ENCODE results near the gene CLTCL1. TPM values are rescaled to one million over a fixed set of nuclear protein-coding genes. Genes with fewer than 3 reads are reported as not detected.
A peak's percentile ranks its signal among the peaks of the same experiment; 100 is the strongest.
"Not testable (repeated sequence)": the region's sequence is repeated elsewhere in the genome, so short reads cannot be mapped to it uniquely, and the experiment has no call there.

CLTCL1 gene
- total RNA-seq, 2 donors from 2014 or later: 0.50 to 1.5 TPM

GRCh38 chr22:19173047-19174035, 118.2 kb downstream of the CLTCL1 start:
- H3K27ac Mint-ChIP-seq: peak overlapping the region in 1 of 2 donors; percentile 85

DNA sequence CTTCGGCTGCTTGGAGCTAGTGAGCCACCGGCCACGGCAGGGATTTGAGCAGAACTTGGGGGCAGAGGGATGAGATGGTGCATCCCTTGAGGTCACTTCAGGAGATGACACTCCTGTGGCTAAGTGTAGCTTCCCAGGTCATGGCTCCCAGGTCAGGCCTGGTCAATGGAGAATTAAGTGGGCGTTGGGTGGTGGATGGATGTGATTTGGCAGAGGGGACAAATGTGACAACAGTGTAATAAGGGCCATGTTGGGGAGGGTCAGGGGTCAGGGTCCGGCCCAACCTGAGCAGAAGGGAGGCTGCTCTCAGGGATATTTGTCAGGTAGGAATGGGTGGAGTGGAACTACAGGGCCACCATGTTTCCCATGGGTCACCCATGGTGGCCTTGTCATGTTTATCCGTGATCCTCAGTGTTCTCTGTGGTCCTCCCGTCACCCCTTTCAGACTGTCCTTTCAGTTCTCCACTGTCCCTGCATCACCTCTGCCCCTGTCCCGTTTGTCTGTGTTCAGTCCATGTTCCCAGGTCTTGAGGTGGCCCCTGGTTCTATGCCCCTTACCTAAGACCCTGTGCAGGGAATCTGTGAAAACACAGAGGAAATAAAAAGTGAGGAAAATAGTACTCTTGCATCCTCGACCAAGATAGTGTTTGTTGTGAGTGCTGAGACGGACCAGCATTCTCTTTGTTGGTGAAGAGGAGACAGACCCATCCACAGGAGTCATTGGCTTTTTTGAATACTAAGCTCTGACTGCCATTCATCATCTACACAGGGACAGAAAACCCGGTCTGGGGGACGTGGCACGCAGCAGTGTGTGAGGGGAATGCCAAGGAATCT, 119.1 kb downstream of the CLTCL1 start:
- Mint-ChIP-seq H3K9me3 (no peaks in the 10 kb centered on the region), H3K27me3 (peaks cover 18 to 27% of the 10 kb centered on the region in 2 donors), H3K36me3 (no peaks in the 10 kb centered on the region), H3K27ac (peak overlapping the region; percentile 85 to 91), H3K4me3 (peak overlapping the region; percentile 99), H3K4me1 (ENCODE audit: low read depth in 2 of 2) (peaks cover 19 to 30% of the 10 kb centered on the region in 2 donors)
- ATAC-seq (no peak), DNase-seq (ENCODE audit: low spot score) (no peak)

More at GRCh38 chr22:19173047-19174035, 118.2 kb downstream of the CLTCL1 start:
- peak overlapping the region; percentile 99 for H3K4me3 Mint-ChIP-seq
- peaks cover 14 to 21% of the 10 kb centered on the region in 2 donors for H3K27me3 Mint-ChIP-seq
- DNase-seq (ENCODE audit: low spot score): no peak
- H3K9me3 Mint-ChIP-seq: no peaks in the 10 kb centered on the region
- ATAC-seq: no peak
- H3K36me3 Mint-ChIP-seq: no peaks in the 10 kb centered on the region
- H3K4me1 Mint-ChIP-seq (ENCODE audit: low read depth in 2 of 2): peaks cover 19 to 30% of the 10 kb centered on the region in 2 donors

GRCh38 chr22:19169947-19170318, 121.6 kb downstream of the CLTCL1 start:
- Mint-ChIP-seq H3K27me3 (peaks cover 26 to 36% of the 10 kb centered on the region in 2 donors), H3K4me1 (ENCODE audit: low read depth in 2 of 2) (peaks cover 19 to 27% of the 10 kb centered on the region in 2 donors), H3K4me3 (peak overlapping the region; percentile 99), H3K9me3 (no peaks in the 10 kb centered on the region), H3K27ac (no peak overlapping the region), H3K36me3 (no peaks in the 10 kb centered on the region)
- DNase-seq (ENCODE audit: low spot score) (no peak), ATAC-seq (no peak)

- H3K36me3 Mint-ChIP-seq: no peaks in the 10 kb centered on the region
- DNase-seq (ENCODE audit: low spot score) (no peak), ATAC-seq (no peak)
- H3K9me3 Mint-ChIP-seq: no peaks in the 10 kb centered on the region
- peak overlapping the region in 1 of 2 donors; percentile 51 for H3K27ac Mint-ChIP-seq
- H3K4me1 Mint-ChIP-seq (ENCODE audit: low read depth in 2 of 2): peaks cover 19 to 27% of the 10 kb centered on the region in 2 donors
- H3K27me3 Mint-ChIP-seq: peaks cover 26 to 36% of the 10 kb centered on the region in 2 donors
- peak overlapping the region; percentile 32 for H3K4me3 Mint-ChIP-seq
These were observed 122.2 kb downstream of the CLTCL1 start for GRCh38 chr22:19169002-19169946.

DNA sequence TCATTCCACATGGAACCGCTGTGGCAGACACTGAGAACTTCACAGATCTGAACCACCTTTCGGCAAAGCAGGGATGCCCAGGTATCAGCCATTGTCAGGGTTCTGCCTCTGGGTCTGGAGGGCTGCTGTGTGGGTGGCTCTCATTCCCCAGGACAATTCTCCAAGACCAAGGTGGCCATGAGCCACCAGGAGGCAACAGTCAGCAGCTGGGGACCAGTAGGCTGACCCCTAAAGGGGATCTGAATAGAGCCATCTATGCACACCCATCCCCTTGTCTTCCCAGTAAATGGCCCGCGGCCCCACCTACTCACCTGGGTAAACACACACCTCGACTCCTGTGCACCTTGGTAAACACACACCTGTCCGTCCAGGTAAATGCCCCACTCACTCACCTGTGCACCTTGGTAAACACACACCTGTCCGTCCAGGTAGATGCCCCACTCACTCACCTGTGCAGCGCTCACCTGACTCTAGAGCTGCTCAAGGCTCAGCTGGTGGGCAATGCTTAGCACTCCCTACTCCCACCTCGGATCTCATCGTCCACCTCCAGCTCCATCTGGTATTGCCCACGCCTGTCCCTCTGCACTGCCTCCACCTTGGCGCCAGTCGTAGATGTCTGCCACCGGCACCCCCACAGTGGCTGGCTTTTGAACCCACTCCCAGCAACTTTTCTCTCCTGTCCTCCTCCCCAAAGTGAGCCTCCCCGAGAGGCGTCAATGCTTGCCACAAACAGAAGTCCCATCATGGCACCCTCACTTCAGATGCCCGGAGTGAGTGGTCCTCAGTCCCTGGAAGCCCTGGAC, 123.2 kb downstream of the CLTCL1 start:
- Mint-ChIP-seq H3K4me1 (ENCODE audit: low read depth in 2 of 2) (peaks cover 19 to 24% of the 10 kb centered on the region in 2 donors), H3K9me3 (no peaks in the 10 kb centered on the region), H3K36me3 (no peaks in the 10 kb centered on the region), H3K4me3 (peak overlapping the region; percentile 30), H3K27me3 (peaks cover 28 to 36% of the 10 kb centered on the region in 2 donors), H3K27ac (peak overlapping the region in 1 of 2 donors; percentile 51)
- DNase-seq (ENCODE audit: low spot score): no peak
- ATAC-seq: no peak

- Mint-ChIP-seq H3K36me3 (no peaks in the 10 kb centered on the region), H3K27ac (no peak overlapping the region), H3K4me3 (no peak overlapping the region), H3K4me1 (ENCODE audit: low read depth in 2 of 2) (peaks cover 12 to 18% of the 10 kb centered on the region in 2 donors), H3K9me3 (no peaks in the 10 kb centered on the region), H3K27me3 (peaks cover 28 to 36% of the 10 kb centered on the region in 2 donors)
- DNase-seq (ENCODE audit: low spot score) (no peak), ATAC-seq (no peak)
These were observed 124.2 kb downstream of the CLTCL1 start for GRCh38 chr22:19167106-19167869.

- Mint-ChIP-seq H3K4me3 (no peak overlapping the region), H3K9me3 (no peaks in the 10 kb centered on the region), H3K27me3 (peaks cover 28 to 36% of the 10 kb centered on the region in 2 donors), H3K27ac (no peak overlapping the region), H3K4me1 (ENCODE audit: low read depth in 2 of 2) (peaks cover 8 to 15% of the 10 kb centered on the region in 2 donors), H3K36me3 (no peaks in the 10 kb centered on the region)
- no peak for ATAC-seq
- no peak for DNase-seq (ENCODE audit: low spot score)
These were observed 125.1 kb downstream of the CLTCL1 start for GRCh38 chr22:19166421-19166820.

DNA sequence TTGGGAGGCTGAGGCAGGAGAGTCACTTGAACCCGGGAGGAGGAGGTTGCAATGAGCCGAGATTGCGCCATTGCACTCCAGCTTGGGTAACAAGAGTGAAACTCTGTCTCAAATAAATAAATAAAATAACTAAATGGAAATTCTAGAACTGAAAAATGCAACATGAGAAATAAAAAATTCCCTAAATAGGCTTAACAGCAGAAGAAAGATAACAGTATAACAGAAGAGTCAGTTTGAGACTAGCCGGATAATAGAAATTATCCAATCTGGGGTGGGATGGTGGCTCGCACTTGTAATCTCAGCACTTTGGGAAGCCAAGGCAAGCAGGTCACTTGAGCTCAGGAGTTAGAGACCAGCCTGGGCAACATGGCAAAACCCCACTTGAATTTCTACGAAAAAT, 127.1 kb downstream of the CLTCL1 start:
- Mint-ChIP-seq H3K4me3 (no peak overlapping the region), H3K4me1 (ENCODE audit: low read depth in 2 of 2) (peaks cover 0 to 6% of the 10 kb centered on the region in 2 donors), H3K36me3 (no peaks in the 10 kb centered on the region), H3K27me3 (peaks cover 23 to 25% of the 10 kb centered on the region in 2 donors), H3K9me3 (no peaks in the 10 kb centered on the region), H3K27ac (no peak overlapping the region)
- ATAC-seq (no peak), DNase-seq (ENCODE audit: low spot score) (no peak)

GRCh38 chr22:19158649-19159048, 132.9 kb downstream of the CLTCL1 start:
- peaks cover 7 to 11% of the 10 kb centered on the region in 2 donors for H3K27me3 Mint-ChIP-seq
- ATAC-seq; H3K4me3 Mint-ChIP-seq; H3K27ac Mint-ChIP-seq; H3K36me3 Mint-ChIP-seq; DNase-seq (ENCODE audit: low spot score); H3K4me1 Mint-ChIP-seq (ENCODE audit: low read depth in 2 of 2); H3K9me3 Mint-ChIP-seq: not testable (repeated sequence)

DNA sequence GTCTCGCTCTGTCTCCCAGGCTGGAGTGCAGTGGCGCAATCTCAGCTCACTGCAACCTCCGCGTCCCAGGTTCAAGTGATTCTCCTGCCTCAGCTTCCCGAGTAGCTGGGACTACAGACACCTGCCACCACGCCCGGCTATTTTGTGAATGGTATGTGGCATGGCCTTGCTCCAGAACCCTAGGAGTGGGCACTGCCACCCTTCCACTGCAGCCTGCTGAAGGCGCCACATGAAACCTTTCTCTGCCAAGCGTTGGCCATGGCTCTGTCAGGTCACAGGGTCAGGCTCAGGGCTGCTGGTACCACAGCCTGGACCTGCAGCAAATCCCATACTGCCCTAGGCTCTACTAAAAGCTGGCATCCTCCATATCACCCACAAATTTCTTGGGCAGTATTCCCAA, 135.4 kb downstream of the CLTCL1 start:
- not testable (repeated sequence) for ATAC-seq
- peaks cover 19 to 32% of the 10 kb centered on the region in 2 donors for H3K27me3 Mint-ChIP-seq

GRCh38 chr22:19152942-19153883, 138.3 kb downstream of the CLTCL1 start:
- H3K27ac Mint-ChIP-seq: no peak overlapping the region
- no peak overlapping the region for H3K4me3 Mint-ChIP-seq

More for the DNA sequence above, 135.4 kb downstream of the CLTCL1 start:
- not testable (repeated sequence) for H3K36me3 Mint-ChIP-seq; H3K4me1 Mint-ChIP-seq (ENCODE audit: low read depth in 2 of 2); DNase-seq (ENCODE audit: low spot score); H3K4me3 Mint-ChIP-seq; H3K9me3 Mint-ChIP-seq; H3K27ac Mint-ChIP-seq

More at GRCh38 chr22:19152942-19153883, 138.3 kb downstream of the CLTCL1 start:
- no peaks in the 10 kb centered on the region for H3K9me3 Mint-ChIP-seq
- H3K27me3 Mint-ChIP-seq: peaks cover 23 to 36% of the 10 kb centered on the region in 2 donors
- DNase-seq (ENCODE audit: low spot score) (no peak), ATAC-seq (peak in 1 of 2 donors; percentile 37)
- peaks cover 0 to 6% of the 10 kb centered on the region in 2 donors for H3K4me1 Mint-ChIP-seq (ENCODE audit: low read depth in 2 of 2)
- peaks cover 6% of the 10 kb centered on the region for H3K36me3 Mint-ChIP-seq

Measured in natural killer cell treated with Interleukin-12 subunit alpha and Interleukin-12 subunit beta and Interleukin-15 and Interleukin-18, amount 100 ng/mL, for 72 hours (primary cell).